LHCN-M2 (cell line): ENCODE measurements around the gene SLC35D1. TPM values are rescaled to one million over a fixed set of nuclear protein-coding genes. Genes with fewer than 3 reads are reported as not detected.
"Not testable (repeated sequence)": the region's sequence is repeated elsewhere in the genome, so short reads cannot be mapped to it uniquely, and the experiment has no call there.

ENCODE experiments used
- DNase-seq: peaks from one replicate; pipeline ENCODE4 v3.0.0-alpha.2; 2012; ENCODE audit warnings: low read depth
- polyA plus RNA-seq: library from polyadenylated mRNA; unstranded; fragments of >200 nt; gene quantifications from one replicate; pipeline ENCODE4 v1.2.1, GENCODE V29; 2012; ENCODE audit warnings: missing spikeins
- total RNA-seq: library from RNA; depleted of rRNA; stranded (reverse); fragments of >200 nt; gene quantifications from 2 replicates; pipeline ENCODE4 v1.2.3, GENCODE V29; 2014; rRNA removed

The SLC35D1 gene
- total RNA-seq, result 41.3 and 44.6 TPM in 2 replicates
- 5.9 TPM for polyA plus RNA-seq

DNA sequence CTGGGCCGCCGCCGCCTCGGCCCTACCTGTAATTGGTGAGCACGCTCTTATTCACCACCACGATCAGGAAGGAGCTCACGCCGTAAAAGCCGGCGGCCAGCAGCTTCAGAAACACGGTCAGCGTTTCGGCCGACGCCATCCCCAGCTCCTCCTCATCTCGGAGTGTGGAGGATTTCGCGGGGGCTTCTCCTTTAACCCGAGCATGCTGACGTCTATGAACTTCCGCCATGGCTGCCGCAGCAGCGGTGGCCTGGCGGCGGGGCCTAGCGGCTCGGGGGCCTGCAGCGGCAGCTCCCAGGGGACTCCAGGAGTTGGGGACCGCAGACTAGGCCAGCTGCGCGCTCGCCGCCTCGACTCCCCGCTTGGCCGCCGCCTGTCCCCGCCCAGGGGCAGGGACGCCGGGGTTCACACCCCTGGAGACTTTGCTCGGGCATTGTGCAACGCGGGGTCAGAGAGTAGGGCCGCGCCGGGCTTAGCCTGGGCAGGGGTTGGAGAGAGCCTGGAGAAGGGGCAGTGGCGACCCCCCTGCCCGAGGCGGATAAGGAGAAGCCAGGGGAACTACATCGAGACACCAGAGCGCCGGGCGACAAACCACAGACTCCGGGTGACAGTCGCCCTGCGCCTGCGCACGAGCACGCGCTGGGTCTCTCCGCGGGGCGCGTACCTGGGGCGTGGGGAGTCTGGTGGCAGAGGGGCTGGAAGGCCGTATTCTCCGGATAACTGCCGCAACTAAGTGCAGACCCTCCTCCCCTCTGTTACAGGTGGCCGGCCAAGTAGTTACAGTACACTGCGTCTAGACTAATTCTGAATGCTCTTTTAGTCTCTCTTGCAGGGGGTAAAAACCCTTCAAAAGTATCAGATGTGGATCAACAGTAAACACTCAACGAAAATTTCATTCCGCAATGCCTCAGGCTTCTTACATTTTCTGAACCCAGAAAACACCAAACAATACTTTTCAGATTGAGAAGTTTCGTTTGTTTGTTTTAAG lies at the start of gene SLC35D1:
Gene SLC35D1 (minus strand): TSS at position 364 of the 988 bp plus-strand sequence. CDS start 135 bp downstream, at position 229.
- peak; percentile 61 for DNase-seq

DNA sequence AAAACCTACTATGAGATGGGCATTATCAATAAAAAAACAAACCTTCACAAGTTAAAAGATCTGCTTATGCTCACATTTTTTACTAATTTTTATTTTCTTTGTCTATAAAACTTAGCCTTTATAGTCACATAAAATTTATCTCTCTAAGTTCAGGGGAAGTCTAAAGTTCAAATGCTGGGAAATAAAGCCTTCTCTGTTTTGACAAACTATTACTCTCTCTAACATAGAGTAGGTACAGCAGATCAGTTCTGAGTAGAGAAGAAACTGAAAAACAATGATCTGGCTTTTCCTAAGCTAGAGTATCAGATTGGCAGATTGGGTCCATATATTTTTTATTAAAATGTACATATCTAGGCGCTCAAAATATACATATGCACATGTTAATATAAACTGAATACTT lies 49.6 kb upstream of the SLC35D1 start:
- no peak for DNase-seq

- no peak for DNase-seq
Observed at GRCh38 chr1:67100833-67101232, 46.9 kb upstream of the SLC35D1 start.

- DNase-seq, result no peak
Observed at GRCh38 chr1:67097305-67097704, 43.4 kb upstream of the SLC35D1 start.

DNA sequence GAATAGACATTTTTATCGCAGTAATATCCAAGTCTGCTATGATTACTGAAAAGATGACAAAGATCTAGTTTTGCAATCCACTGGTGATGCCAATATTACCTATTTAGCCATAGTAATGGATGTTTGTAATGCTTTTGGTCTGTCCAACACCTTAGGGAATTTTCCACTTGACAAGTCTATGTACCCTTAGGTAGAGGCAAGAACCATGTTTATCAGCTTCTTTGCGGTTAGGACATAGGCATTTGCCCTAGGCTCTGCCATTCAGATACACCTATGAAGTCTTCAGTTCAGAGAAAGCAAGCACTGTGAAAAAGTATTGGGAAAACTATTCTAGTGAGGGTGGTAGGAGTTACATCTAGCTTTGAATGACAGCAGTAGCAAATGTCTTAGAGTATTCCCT lies 40.2 kb upstream of the SLC35D1 start:
- DNase-seq, result no peak

- no peak for DNase-seq
Observed at GRCh38 chr1:67089685-67090208, 35.8 kb upstream of the SLC35D1 start.

- DNase-seq, result no peak
Observed at GRCh38 chr1:67088440-67088839, 34.5 kb upstream of the SLC35D1 start.

DNA sequence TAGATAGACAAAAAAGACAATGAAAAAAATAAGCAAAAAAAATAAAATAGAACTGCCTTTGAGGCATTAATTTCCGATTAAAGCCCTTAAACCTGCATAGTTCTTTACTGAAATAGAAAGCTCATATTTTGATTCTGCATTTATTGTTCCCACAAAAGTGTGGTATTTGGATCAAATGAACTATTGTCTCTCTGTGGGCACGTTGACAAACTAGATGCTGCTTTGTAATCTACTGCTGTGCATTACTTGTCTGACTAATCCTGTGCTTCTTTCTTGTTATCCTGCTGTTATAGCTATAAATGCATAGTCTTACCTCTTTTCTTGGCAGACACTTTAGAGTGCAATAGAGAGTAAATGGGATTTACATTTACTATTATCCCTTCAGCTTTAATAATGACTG lies 31.4 kb upstream of the SLC35D1 start:
- DNase-seq, result no peak

DNA sequence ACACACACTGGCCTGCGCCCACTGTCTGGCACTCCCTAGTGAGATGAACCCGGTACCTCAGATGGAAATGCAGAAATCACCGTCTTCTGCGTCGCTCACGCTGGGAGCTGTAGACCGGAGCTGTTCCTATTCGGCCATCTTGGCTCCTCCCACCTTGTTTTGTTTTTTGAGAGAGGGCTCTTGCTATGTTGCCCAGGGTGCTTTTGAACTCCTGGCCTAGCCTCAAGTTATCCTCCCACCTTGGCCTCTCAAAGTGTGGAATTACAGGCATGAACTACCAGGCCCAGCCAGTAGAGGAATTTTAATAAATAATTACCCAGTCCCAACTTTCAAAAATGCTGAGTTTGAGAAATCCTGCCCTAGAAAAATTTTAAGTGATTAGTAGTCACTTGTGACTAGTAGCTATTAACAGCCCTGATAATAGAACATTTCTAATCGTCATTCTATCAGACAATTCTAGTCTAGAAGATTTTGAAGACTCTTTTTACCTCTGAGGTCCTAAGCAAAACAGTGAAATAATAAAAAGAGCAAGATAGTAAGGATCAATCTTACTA lies 30.9 kb upstream of the SLC35D1 start:
- DNase-seq, result no peak

GRCh38 chr1:67078291-67078690 lies 24.3 kb upstream of the SLC35D1 start:
- no peak for DNase-seq

DNA sequence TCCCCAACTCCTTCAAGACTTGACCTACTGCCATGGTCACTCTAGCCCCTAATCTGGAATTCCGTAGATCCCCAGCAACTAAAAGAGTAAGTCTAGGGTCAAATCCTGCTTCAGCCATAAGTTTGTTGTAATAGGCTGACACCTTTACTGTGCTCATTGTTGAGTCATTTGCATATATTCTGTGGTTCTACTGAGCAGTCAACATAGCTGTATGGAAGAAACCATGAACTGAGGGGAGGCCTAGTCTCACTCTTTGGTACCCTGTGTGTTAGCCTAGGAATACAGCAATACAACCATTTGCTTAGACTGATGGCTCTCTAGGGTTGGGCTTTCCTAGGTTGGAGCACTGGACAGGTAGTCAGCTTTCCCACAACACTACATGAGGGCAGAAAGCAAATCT lies 23.6 kb upstream of the SLC35D1 start:
- DNase-seq, result no peak

GRCh38 chr1:67072749-67073148 lies 18.8 kb upstream of the SLC35D1 start:
- no peak for DNase-seq

DNA sequence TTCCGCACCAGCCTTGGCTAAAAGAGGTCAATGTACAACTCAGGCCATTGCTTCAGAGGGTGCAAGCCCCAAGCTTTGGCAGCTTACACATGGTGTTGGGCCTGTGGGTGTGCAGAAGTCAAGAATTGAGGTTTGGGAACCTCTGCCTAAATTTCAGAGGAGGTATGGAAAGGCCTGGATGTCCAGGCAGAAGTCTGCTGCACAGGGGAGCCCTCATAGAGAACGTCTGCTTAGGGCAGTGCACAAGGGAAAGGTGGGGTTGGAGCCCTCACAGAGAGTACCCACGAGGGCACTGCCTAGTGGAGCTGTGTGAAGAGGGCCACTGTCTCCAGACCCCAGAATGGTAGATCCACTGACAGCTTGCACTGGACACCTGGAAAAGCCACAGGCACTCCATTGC lies 13.7 kb upstream of the SLC35D1 start:
- not testable (repeated sequence) for DNase-seq

- no peak for DNase-seq
Observed at GRCh38 chr1:67062412-67062811, 8.5 kb upstream of the SLC35D1 start.

DNA sequence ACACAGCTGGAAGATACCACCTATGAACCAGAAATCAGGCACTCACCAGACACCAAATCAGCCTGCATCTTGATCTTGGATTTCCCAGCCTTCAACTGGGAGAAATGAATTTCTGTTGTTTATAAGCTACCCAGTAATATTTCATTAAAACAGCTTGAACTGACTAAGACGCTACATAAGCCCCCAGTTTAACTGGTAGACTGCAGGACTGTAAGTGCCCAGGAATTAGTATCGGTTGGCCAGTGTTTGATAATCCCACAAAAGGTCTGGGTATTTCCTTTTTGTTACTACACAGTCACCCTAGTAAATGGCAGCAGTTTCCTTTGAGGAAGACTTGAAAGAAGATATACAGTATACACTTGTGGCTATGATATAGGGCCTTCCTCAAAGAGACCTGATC lies 7.3 kb upstream of the SLC35D1 start:
- peak; percentile 23 for DNase-seq

DNA sequence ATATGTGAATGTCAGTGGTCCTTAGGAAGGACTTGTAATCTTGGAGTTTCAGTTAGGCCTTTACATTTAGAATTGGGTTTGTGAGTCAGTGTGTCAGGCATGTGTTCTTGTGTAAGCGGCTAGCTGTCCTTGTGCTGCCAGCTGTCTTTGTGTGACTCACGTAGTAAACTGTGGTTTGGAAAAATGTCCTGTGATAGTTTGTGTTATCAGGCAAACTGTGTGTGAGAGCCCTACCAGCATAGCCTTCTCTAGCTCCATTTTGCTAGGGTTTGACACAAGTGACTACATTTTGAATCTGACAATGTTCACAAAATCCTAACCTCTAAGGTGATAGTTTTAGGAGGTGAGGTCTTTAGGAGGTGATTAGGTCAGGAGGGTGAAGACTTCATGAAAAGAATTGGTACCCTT lies 6.9 kb upstream of the SLC35D1 start:
- DNase-seq, result peak; percentile 99

DNA sequence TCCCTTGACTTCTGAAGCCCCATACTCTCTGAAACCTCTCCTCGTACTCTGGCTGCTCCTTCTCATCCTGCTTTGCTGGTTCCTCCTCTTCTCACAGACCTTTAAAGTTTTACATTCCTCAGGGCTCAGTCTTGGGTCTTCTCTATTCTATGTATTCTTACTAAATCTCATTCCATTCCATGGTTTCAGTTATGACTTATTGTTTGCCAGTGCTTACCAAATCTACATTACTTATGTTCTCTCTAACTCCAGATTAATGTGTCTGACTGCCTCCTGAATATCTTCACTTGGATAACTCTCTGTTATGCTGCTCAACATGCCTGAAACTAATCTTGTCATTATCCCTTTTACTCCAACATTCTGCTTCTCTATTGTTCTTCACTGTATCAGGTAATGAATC lies 5.4 kb upstream of the SLC35D1 start:
- peak; percentile 15 for DNase-seq

GRCh38 chr1:67058761-67059160 lies 4.8 kb upstream of the SLC35D1 start:
- peak; percentile 20 for DNase-seq

- DNase-seq, result no peak
Observed at GRCh38 chr1:67058242-67058641, 4.3 kb upstream of the SLC35D1 start.

DNA sequence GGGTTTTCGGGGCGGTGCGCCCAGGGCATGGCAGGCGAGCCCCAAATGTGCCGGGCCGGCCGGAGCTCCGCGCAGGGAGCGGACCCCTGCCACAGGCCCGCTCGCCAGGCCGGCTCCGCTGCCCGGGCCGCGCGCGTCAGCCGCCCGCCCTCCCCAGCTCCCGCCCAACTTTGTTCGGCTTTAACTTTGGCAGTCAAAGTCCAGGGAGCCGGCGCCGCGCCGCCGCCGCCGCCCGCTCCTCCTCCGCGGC lies 488 bp downstream of the SLC35D1 start:
- DNase-seq, result no peak

GRCh38 chr1:67052741-67053534 lies 1.0 kb downstream of the SLC35D1 start:
- peak; percentile 34 for DNase-seq

- no peak for DNase-seq
Observed at GRCh38 chr1:67051196-67051595, 2.8 kb downstream of the SLC35D1 start.
